GM19351 (cell line): Measurements from ENCODE around the gene SEMA5A.

Source experiments
- ATAC-seq: cut with Tn5 transposase; IDR thresholded peaks from one replicate; pipeline ENCODE4 v1.9.1; 2021; ENCODE audit warnings: mild to moderate bottlenecking, moderate library complexity; ENCODE audit not compliant: unreplicated experiment

Gene SEMA5A

GRCh38 chr5:9139344-9139743 is 406.5 kb downstream of the SEMA5A start:
- no peak for ATAC-seq

GRCh38 chr5:9128136-9128535 is 417.7 kb downstream of the SEMA5A start:
- no peak for ATAC-seq

- no peak for ATAC-seq
These were observed 419.4 kb downstream of the SEMA5A start for GRCh38 chr5:9126490-9126889.

- ATAC-seq = peak; percentile 52
These were observed 420.0 kb downstream of the SEMA5A start for GRCh38 chr5:9125852-9126251.

GRCh38 chr5:9124838-9125237 is 421.0 kb downstream of the SEMA5A start:
- ATAC-seq = no peak

GRCh38 chr5:9124071-9124470 is 421.8 kb downstream of the SEMA5A start:
- no peak for ATAC-seq

- ATAC-seq = no peak
These were observed 423.3 kb downstream of the SEMA5A start for GRCh38 chr5:9122528-9122927.

GRCh38 chr5:9121597-9121996 is 424.3 kb downstream of the SEMA5A start:
- ATAC-seq = no peak

GRCh38 chr5:9118852-9119251 is 427.0 kb downstream of the SEMA5A start:
- ATAC-seq = no peak

- no peak for ATAC-seq
These were observed 430.8 kb downstream of the SEMA5A start for GRCh38 chr5:9115093-9115492.

- ATAC-seq = no peak
These were observed 433.2 kb downstream of the SEMA5A start for GRCh38 chr5:9112520-9113291.

GRCh38 chr5:9108162-9108561 is 437.7 kb downstream of the SEMA5A start:
- ATAC-seq = no peak

- ATAC-seq = no peak
These were observed 440.0 kb downstream of the SEMA5A start for GRCh38 chr5:9105851-9106250.

- ATAC-seq = no peak
These were observed 441.1 kb downstream of the SEMA5A start for GRCh38 chr5:9104571-9105339.

GRCh38 chr5:9103290-9103689 is 442.6 kb downstream of the SEMA5A start:
- no peak for ATAC-seq

GRCh38 chr5:9099689-9100088 is 446.2 kb downstream of the SEMA5A start:
- ATAC-seq = no peak

- no peak for ATAC-seq
These were observed 446.9 kb downstream of the SEMA5A start for GRCh38 chr5:9098990-9099389.

GRCh38 chr5:9094582-9094981 is 451.3 kb downstream of the SEMA5A start:
- no peak for ATAC-seq

- ATAC-seq = no peak
These were observed 453.8 kb downstream of the SEMA5A start for GRCh38 chr5:9091896-9092662.

- no peak for ATAC-seq
These were observed 455.4 kb downstream of the SEMA5A start for GRCh38 chr5:9090381-9091026.

GRCh38 chr5:9089893-9090292 is 456.0 kb downstream of the SEMA5A start:
- ATAC-seq = no peak
